Islet precursor cell (in vitro differentiated cells): ENCODE measurements around the gene FAM222B.
"Not testable (repeated sequence)": the region's sequence is repeated elsewhere in the genome, so short reads cannot be mapped to it uniquely, and the experiment has no call there.

Experiments used
- DNase-seq: peaks from one replicate; pipeline ENCODE4 v3.0.0-alpha.2; 2018

The FAM222B gene

DNA sequence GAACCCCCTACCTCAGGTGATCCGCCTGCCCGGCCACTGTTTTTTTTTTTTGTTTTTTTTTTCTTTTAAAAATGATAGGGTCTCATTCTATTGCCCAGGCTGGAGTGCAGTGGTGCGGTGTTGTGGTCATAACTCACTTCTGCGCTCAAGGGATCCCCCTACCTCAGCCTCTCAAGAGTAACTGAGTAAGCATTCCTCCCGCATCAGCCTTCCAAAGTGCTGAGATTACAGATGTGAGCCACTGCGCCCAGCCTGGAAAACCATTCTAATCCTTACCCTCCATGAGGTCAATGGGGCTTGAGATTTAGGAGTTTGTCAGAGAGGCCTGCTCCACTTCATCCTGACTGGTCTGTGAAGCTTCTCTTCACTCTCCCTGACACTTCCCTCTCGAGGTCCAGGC lies 24.7 kb upstream of the FAM222B start:
- DNase-seq, result no peak

DNA sequence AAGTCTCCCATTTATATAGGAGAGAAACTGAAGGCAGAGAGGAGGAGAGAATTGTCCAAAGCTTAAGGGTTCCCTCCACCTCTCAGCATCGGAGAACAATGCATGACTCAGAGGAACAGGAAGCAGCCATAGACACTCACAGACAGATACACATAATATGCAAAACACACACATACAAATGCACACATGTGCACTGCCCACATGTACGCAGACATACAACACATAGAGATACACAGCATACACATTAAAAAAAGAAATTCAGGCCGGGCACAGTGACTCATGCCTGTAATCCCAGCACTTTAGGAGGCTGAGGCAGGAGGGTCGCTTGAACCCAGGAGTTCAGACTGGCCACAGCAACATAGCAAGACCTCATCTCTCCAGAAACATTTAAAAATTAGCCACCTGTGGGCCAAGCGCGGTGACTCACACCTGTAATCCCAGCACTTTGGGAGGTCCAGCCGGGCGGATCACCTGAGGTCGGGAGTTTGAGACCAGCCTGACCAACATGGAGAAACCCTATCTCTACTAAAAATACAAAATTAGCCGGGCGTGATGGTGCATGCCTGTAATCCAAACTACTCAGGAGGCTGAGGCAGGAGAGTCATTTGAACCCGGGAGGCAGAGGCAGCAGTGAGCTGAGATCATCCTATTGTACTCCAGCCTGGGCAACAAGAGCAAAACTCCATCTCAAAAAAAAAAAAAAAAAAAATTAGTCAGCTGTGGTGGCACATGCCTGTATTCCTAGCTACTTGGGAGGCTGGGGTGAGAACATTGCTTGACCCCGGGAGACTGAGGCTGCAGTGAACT lies 23.6 kb upstream of the FAM222B start:
- DNase-seq, result no peak

DNA sequence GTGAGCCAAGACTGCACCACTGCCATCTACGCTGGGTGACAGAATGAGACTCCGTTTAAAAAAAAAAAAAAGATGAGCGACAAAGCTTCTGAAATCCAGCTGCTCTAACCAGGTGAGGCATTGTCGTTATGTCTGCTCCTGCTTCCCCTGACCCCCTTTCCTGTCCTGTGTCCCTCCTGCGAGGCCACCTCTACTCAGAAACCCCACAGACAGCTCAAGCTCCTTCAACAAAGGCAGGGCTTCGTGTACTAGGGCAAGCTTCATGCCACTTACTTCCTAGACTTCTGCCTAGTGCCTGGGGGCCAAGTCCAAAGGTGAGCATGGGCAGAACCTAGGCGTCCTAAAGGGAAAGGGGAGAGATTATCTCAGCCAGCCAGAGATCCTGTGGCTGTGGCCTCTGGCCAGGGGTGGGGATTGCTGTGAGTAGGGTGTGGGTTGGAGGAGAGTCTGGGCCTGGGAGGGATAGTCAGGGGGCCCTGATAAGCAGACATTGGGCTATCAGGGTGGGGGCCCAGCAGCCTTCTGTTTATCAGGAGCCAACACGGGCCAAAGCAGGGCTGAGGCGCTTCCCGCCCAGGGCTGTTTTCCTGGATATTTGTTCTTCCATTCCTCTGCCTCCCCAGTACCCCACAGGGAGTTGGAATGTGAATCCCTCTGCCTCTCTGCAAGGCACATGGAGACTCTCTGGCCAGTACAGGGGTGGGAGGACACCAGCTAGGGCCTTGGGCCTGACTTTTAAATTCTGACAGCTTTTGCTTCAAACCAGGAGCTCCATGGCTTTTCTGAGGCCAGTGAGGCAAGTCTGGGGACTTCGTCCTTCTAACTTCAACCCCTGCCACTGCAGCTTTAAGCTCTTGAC lies 22.6 kb upstream of the FAM222B start:
- DNase-seq, result no peak

DNA sequence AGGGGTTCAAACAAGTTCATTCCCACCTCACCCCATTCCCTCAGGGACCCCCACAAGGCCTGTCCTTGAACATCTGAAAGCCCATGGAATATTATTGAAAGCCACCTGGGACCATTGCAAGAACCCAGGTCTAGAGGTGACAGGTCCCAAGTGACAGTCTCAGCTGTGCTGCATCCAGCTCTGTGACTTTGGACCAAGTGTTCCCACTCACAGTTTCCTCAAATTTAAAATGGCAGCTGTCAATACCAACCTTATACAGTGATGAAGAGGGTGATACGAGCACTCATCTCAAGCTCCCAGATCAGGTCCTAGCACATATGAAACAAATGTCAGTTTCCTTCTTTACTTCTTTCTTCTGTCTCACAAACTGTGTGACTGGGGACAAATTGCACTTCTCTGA lies 21.4 kb upstream of the FAM222B start:
- DNase-seq, result no peak

DNA sequence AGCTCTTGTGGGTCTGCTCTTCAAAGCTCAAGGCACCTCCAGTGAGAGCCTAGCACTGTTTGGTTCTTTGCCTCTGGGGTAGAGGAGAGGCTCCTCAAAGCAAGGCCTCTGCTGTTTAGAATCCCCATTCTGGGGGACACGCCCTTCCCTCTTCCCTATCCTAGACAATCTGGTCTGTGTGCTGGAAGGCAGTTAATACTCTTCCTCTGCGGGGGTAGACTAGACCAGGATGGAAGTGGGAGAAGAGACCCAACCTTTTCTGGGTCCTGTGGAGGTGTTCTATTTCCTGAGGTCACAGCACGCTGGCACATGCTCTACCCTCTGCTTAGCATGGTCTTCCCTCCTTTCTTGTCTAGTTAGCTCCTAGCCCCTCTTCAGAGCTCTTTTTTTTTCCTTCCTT lies 20.0 kb upstream of the FAM222B start:
- DNase-seq, result no peak

DNA sequence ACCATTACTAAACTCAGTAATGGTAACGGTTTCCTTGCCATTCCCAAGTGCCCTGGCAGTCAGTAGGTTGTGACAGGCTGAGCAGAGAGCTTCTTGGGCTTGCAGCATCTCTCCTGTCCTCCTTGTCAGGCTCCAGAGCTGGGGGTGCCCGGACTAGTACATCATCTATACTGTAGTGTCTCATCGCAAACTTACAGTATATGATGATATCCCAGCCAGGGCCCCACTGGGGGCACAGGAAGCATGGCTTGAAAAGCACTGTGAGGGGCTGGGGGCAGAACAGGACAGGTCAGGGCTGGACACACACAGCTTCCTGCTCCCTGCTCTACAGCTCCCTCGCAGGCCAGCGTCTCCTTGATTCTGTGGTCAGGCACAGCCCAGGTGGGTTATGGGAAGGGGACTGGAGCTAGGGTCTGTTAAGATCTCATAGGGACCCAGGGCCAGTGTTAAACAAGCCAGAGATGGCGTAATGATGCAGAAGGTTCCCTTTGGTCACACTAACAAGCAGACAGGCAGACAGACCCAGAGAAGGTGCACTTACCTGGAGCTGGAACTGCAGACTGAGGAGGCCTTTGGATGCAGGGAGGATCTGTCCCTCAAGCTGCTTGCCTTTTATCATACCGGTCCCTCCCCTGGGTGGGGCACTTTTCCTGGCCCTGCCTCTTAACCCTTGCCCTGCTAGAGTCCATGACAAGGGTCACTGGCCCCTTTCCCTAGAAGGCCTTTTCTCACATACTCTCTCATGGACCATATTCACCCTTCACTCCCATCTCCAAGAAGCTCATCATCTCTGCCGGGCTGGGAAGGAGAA lies 19.0 kb upstream of the FAM222B start:
- peak; percentile 60 for DNase-seq

DNA sequence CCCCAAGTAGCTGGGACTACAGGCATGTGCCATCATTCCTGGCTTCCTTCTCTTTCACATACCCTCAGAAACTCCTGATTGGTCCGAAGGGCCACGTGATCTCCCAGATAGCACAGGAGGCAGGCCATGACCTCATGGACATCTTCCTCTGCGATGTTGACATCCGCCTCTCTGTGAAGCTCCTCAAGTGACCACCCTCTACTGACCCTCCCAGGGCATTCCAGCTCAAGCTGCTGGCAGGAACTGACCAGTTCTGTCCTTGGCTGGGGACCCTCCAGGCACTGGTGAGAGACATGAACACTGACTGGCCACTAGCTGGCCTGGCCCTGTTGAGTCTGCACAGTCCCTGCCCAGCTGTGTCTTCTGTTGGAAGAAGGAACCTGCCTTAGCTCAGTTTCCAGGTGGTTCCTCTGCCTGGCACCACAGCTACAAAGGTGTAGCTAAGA lies 17.8 kb upstream of the FAM222B start:
- DNase-seq, result no peak

DNA sequence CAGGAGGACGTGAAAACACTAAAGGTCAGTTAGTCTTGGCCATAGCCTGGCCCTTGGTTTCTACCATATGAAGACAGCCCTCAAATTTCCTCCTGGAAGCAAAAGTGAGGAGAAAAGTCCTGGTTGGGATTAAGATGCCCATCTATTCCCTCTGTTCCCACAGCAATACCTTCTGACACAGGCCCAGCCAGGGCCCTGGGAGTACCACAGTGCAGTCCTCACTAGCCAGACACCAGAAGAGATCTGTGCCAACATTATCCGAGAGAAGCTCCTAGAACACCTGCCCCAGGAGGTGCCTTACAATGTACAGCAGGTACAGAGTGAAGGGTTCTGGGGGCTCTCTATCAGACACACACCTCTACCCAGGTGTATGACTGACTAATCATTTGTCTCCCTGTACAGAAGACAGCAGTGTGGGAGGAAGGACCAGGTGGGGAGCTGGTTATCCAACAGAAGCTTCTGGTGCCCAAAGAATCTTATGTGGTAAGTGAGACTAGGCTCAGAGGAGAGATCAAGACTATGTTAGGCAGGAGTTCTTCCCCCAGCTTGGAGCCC lies 16.3 kb upstream of the FAM222B start:
- DNase-seq, result no peak

DNA sequence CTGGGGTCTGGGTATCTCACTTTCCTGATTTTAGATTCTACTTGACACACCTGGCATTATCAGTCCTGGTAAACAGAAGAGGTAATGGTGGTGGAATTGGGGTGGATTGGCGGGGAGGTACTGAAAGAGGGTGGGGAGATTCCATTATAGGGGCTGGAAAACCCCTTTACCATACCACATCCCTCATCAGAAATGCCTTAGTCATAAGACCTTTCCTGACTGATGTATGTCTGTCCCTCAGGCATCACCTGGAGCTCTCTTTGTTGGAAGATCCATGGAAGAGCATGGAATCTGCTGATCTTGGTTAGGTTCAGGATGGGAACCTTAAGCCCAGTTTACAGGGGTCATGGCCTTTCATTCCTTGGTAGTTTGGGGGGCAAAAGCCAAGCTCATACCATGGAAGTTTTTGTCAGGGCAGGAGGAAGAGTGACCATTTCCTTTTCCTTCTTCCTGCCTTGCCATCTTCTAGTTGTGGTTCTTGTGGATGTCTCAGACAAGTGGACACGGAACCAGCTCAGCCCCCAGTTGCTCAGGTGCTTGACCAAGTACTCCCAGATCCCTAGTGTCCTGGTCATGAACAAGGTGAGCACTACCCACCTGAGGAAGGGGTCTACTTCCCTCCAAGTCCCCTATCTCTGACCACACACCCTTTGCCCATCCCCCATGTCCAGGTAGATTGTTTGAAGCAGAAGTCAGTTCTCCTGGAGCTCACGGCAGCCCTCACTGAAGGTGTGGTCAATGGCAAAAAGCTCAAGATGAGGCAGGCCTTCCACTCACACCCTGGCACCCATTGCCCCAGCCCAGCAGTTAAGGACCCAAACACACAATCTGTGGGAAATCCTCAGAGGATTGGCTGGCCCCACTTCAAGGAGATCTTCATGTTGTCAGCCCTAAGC lies 15.6 kb upstream of the FAM222B start:
- DNase-seq, result no peak

DNA sequence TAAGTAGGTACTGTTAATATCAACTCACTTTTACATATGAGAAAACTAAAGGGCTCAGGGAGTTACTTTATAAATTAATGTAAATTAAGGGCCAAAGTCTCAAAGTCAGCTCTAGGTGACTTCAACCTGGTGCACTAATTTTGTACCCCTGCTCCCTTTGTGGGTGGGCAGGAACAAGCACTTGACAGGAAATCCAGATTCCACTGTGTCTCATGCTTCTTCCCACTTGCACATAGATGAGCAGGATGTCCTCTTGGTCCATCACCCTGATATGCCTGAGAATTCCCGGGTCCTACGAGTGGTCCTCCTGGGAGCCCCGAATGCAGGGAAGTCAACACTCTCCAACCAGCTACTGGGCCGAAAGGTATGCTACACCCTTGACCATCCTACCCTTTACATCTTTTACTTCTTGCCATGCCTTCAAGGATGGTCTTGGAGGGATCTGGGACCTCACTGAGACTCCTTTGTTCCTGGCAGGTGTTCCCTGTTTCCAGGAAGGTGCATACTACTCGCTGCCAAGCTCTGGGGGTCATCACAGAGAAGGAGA lies 13.5 kb upstream of the FAM222B start:
- DNase-seq, result no peak

DNA sequence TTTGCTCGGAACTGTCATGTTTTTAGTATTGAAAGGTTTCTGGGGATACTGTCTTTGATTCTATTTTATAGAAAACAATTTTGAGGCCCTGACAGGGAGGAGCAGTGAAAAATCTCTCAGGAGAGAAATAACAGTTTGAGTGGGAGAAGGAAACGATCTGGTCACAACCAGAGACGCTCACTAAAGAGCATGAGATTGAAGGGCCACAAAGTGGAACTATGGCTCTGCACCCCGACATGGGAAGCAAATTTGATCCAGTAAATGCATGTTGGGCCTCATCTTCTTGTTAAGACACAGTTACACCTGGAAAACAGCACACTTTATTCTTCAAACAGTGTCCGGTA lies 12.7 kb upstream of the FAM222B start:
- no peak for DNase-seq

DNA sequence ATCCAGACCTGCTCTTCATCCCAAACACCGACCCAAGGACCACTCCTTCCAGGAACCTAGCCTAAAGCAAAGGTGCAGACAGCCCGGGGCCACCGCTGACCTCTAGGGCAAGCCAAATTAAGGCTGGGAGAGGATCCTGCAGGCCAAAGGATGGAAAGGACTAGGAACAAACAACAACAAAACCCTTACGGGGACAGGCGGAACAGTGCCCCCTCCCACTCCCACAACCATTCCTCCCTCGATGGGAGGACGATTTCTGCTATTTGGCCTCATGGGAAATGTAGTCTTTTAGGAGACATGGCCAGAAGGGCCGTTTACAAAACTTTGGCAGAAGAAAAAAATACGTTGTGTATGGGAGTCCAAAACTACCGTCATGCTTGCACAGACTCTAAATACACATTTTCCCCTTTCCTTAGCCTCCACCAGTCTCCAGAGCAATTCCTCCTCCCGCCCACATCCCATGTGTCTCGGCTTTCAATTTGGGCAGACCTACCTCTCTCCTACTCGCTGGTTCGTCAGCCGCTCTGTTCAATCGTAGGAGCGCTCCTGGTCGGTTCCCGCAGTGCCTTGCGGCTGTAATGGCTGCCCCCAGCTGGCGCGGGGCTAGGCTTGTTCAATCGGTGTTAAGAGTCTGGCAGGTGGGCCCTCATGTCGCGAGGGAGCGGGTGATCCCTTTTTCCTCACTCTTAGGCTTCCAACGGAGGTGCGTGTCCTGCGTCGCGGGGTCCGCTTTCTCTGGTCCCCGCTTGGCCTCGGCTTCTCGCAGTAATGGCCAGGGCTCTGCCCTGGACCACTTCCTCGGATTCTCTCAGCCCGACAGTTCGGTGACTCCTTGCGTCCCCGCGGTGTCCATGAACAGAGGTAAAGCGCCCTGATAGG lies 12.1 kb upstream of the FAM222B start, which contains the start of gene ERAL1:
Gene ERAL1 (plus strand): TSS at position 560 of the 879 bp plus-strand sequence. CDS start 19 bp downstream, at position 579.
- peak; percentile 97 for DNase-seq

DNA sequence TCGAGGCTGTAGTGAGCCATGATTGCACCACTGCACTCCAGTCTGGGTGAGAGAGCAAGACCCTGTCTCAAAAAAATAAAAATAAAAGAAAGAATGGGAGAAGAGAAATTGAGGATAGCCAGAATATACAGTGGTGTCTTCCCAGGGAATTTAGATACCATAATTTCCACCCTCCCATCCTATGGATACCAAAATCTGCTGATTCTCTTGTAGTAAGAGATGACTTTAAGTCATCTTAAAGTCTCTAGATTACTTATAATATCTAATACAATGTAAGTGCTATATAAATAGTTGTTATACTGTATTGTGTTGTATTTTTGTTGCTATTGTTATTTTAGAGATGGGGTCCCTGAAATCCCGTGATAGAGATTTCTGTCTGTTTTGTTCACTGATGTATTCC lies 10.7 kb upstream of the FAM222B start:
- DNase-seq, result no peak

DNA sequence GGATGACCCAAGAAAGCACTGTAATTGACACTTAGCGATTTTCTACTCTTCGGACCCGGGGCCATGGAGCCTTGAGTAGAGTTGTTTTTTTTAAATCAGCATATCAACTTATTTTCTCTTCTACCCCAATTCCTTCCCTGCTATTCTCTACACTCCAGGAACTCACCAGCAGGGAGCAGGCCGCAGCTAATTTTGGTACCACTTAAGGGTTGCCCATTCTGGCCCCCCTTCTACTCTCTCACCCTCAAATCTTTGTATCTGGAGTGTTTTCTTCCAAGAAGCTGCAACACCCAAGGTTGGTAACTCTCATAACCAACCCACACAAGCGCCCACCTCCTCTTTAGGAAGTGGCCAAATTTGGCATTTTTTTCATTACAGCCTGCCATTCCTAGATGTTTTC lies 6.7 kb upstream of the FAM222B start:
- DNase-seq, result no peak

DNA sequence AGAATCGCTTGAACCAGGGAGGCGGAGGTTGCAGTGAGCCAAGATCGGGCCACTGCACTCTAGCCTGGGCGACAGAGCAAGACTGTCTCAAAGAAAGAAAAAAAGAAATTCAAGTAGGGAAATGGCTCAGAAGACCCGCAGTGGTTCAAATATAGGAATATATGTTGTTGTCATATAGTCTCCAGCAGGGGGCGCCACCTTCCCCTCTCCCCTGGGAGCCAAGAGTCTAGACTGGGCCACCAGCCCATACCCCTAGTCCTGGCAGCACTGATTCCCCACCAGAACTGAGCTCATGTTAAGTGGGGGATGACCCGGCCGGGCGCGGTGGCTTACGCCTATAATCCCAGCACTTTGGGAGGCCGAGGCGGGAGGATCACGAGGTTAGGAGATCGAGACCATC lies 6.1 kb upstream of the FAM222B start:
- not testable (repeated sequence) for DNase-seq

DNA sequence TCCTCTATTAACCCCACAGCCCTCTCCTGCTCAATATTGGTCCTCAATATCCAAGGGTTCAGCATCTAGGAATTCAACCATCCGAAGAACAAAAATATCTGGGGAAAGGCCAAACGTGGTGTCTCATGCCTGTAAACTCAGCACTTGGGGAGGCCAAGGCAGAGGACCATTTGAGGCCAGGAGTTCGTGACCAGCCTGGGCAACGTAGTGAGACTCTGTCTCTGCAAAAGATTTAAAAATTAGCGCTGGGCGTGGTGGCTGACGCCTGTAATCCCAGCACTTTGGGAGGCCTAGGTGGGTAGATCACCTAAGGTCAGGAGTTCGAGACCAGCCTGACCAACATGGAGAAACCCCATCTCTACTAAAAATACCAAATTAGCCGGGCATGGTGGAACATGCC lies 4.1 kb upstream of the FAM222B start:
- DNase-seq, result not testable (repeated sequence)

DNA sequence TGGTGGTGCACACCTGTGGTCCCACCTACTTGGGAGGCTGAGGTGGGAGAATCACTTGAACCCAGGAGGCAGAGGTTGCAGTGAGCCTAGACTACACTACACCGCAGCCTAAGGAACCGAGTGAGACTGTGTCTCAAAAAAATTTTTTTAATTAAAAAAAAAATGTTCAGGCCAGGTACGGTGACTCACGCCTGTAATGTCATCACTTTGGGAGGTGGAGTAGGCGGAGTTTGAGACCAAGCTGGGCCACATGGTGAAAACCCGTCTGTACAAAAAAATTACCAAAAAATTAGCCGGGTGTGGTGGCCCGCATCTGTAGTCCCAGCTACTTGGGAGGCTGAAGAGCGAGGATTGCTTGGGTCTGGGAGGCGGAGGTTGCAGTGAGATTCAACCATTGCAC lies 3.6 kb upstream of the FAM222B start:
- no peak for DNase-seq

DNA sequence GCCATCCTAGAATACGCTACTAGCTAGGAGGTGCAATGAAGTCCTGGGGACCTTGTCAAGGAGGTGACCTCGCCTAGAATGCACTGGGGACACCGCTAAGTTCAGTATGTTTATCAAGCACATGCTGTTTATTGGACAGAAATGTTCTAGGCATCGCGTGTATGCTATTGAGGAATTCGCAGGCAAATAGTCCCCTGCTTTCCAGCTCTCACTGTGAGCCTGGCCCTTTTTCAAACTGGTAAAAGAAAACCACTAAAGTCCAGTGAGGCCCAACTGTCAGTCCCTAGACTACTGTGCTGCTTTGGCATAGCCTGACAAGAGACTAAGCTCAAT lies 1.2 kb upstream of the FAM222B start:
- DNase-seq, result no peak

DNA sequence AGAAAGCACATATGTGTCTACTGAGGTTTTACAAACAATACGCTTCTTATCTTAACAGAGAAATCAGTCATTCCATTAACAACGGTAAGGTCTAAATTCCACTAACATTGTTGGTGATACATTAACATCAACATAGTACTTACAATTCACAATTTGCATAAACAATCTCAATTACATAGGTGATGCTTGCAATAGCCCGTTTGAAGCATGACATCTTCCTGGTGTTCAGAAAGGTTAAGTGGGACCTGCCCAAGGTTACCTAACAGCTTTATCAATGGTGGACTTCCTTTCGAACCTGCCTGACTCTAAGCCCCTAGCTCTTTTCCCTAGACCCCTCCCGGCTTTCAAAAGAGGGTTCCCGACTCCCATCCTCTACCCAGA lies 699 bp downstream of the FAM222B start:
- no peak for DNase-seq

DNA sequence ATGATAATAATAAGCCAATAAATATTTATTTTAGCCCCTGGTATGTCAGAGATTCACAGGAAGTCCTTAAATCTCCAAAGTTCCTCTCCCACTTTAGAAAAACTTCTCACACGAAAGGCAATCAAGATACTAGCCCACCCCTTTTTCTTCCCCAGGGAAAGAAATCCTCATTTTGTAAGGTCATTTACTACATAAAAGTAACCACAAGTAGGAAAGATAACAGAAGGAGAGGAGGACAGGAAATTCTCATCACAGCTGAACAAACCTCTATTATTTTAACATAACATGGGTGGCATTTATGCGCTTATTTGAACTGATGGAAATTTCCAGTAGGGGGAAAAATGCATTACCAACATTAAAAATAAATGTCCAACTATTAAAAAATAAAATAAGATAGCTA lies 3.4 kb downstream of the FAM222B start:
- no peak for DNase-seq

DNA sequence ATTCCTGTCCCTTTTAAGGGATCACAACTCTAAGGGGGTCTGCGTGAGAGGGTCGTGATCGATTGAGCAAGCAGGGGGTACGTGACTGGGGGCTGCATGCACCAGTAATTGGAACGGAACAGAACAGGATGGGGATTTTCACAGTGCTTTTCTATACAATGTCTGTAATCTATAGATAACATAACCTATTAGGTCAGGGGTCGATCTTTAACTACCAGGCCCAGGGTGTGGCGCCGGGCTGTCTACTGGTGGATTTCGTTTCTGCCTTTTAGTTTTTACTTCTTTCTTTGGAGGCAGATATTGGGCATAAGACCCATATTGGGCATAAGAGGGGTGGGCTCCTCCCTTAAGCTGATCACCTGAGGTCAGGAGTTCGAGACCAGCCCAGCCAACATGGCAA lies 6.0 kb downstream of the FAM222B start:
- not testable (repeated sequence) for DNase-seq
